ENCODE data around the gene EFNA3.

Gene EFNA3

GRCh38 chr1:155048449-155049334, 29.9 kb upstream of the EFNA3 start:
- DNase-seq (ENCODE audit: low read depth in 3 of 3) = no peak

- DNase-seq (ENCODE audit: low read depth in 3 of 3) = no peak
Measured at GRCh38 chr1:155049651-155050559, 28.7 kb upstream of the EFNA3 start.

DNA sequence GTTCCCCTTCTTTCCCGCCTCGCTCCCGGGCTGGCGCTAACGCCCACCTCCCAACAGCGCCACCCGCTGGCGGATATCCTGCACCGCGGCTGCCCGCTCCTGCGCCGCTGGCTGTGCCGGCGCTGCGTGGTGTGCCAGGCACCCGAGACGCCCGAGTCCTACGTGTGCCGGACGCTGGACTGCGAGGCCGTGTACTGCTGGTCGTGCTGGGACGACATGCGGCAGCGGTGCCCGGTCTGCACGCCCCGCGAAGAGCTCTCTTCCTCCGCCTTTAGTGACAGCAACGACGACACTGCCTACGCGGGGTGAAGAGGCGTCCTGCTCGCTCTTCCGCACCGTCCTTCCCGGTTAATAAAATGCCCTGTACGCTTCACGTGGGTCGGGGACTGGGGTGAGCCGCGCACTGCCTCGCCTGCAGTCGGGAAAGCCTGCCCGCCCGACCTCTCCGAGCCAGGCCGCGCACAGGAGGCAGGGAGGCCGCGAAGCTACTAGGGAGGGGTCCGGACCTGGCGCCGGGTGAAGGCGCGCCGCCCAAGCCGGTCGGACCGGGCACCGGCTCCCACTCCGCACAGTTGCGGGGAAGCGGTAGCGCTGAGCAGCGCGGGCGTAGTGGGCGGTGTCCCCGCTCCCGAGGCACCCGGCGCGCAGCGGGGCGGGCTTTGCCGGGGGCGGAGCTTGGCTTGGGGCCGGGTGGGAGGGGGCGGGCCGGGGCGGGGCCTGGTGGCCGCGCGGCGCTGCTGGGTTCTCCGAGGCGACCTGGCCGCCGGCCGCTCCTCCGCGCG, 27.9 kb upstream of the EFNA3 start, which contains the start of gene ADAM15:
ADAM15 (plus strand) TSS at position 757 of the 782 bp plus-strand sequence. CDS start 71 bp downstream, outside the sequence.
- peak; percentile 57 to 71 (median 70) for DNase-seq (ENCODE audit: low read depth in 3 of 3)

DNA sequence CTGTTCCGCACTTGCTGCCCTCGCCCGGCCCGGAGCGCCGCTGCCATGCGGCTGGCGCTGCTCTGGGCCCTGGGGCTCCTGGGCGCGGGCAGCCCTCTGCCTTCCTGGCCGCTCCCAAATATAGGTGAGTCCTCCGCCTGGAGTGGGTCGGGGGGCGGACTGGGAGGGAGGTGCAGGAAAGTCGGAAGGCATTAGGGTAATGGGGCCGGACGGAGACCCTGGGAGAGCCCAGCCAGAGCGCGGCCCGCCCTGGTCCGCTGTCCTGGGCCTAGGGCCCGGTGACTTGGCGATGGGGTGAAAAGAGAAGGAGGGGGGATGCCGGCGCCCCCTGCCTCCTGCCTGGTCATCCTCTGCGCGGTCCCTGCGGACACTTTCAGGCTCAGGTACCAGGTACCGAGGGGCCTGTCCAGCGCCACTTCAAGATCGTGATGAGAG, 27.3 kb upstream of the EFNA3 start:
- DNase-seq (ENCODE audit: low read depth in 3 of 3) = no peak

DNA sequence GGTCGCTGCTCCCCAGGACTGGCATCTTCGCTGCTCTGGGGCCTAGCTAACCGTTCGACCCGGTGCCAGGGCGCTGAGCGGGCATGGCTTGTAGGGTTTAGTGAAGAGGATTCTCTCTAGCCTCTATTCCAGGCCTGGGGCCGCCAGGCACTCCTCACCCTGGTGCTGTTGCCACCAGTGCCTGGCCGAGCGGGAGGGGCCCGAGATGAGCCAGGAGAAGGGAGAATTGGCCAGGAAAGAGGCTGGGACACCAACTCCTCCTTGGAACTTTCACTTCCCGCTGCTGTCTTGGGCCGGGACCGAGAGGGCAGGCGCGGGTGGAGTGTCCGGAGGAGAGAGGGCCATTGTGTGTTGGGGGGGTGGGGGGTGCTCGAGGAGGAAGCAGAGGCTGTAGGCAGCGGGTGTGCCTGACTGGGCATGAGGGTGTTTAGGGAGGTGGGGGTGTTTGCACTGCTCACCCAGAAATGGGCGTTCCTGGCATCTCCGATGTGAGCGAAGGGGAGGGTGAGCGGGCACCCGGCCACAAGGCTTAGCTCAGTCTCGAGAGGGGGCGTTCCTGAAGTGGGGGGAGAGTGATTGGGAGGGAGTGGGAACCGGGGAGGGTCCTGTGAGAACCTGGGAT, 26.7 kb upstream of the EFNA3 start:
- DNase-seq (ENCODE audit: low read depth in 3 of 3) = peak in 2 of 3 experiments; percentile 20 to 34

GRCh38 chr1:155052439-155053395, 25.9 kb upstream of the EFNA3 start:
- no peak for DNase-seq (ENCODE audit: low read depth in 3 of 3)

DNA sequence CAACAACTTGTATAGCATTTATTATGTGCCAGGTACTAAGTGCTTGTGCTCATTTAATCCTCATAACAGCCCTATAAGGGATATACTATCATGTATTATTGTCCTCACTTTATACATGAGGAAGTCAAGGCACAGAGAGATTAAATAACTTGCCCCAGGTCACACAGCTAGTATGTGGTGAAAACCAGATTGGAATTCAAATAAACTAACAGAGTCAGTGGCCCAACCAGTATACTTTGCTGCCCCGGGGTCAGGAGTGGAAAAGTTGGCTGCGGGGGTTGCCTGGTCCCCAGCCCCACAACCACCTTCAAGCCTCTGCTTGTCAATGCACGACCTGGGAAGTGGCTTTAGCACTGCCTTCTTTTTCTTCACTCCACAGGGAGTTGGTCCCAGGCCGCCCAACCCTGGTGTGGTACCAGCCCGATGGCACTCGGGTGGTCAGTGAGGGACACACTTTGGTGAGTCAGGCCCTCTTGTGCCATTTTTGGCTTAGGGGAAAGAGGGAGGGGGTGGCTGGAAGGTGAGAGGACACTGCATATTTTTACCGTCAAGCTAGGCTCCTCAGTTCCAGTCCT, 25.0 kb upstream of the EFNA3 start:
- DNase-seq (ENCODE audit: low read depth in 3 of 3) = no peak

DNA sequence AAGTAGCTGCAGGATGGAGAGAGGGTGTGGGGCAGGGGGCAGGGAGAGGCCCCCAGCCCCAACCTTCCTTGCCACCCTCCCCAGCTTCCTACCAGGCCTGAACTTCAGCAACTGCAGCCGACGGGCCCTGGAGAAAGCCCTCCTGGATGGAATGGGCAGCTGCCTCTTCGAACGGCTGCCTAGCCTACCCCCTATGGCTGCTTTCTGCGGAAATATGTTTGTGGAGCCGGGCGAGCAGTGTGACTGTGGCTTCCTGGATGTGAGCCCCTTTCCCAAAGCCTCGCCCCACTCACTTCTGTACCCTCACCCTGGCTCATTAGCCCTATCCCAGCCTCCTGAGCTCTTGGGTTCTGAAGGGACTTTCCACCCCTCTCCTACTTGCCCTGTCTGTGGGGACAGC, 21.5 kb upstream of the EFNA3 start:
- DNase-seq (ENCODE audit: low read depth in 3 of 3) = no peak

DNA sequence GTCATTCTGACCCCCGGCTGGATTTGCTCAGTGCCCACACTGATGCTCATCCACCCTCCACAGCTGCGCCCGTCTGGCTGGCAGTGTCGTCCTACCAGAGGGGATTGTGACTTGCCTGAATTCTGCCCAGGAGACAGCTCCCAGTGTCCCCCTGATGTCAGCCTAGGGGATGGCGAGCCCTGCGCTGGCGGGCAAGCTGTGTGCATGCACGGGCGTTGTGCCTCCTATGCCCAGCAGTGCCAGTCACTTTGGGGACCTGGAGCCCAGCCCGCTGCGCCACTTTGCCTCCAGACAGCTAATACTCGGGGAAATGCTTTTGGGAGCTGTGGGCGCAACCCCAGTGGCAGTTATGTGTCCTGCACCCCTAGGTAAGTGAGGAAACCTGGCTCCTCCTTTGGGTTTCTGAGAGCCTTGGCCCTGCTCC, 20.8 kb upstream of the EFNA3 start:
- no peak for DNase-seq (ENCODE audit: low read depth in 3 of 3)

GRCh38 chr1:155060736-155061135, 17.9 kb upstream of the EFNA3 start:
- DNase-seq (ENCODE audit: low read depth in 3 of 3) = no peak

- DNase-seq (ENCODE audit: low read depth in 3 of 3) = peak; percentile 87 to 96 (median 91)
Measured at GRCh38 chr1:155061381-155062150, 17.1 kb upstream of the EFNA3 start.

GRCh38 chr1:155062151-155062686, 16.4 kb upstream of the EFNA3 start:
- DNase-seq (ENCODE audit: low read depth in 3 of 3) = no peak

GRCh38 chr1:155062702-155063411, 15.8 kb upstream of the EFNA3 start:
- peak in 2 of 3 experiments; percentile 56 to 67 for DNase-seq (ENCODE audit: low read depth in 3 of 3)

GRCh38 chr1:155063550-155064110, 15.0 kb upstream of the EFNA3 start, which contains the start of gene EFNA4:
Gene EFNA4 (plus strand): TSS chr1:155063740. CDS start chr1:155063824, 84 bp downstream.
- peak; percentile 58 to 73 (median 69) for DNase-seq (ENCODE audit: low read depth in 3 of 3)

- no peak for DNase-seq (ENCODE audit: low read depth in 3 of 3)
Measured at GRCh38 chr1:155064111-155064831, 14.4 kb upstream of the EFNA3 start.

DNA sequence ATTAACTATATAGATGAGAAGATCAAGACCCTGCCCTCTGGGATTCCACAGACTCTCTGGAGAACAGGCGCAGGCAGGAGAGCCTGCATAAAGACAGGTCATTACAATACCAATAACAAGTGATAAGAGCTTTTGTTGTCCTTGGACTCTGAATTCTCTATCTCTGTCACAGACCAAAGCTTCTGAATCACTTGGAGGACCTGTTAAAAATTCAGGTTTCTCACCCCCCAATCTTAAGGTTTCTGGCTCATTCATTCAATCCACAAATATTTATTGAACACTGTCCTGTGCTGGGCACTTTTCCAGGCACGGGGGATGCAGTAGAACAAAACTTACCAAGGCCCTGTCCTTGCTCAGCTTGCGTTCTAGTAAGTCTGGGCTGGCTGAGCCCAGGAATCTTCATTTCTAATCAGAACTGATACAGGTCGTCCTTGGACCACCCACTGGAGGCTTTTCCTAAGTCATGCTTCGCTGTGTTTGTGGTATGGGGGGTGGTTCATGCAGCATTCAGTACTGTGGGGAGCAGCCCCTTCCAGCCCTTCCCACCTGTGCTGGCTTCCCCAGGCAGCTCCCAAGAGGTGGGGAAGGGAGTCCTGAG, 13.7 kb upstream of the EFNA3 start:
- no peak for DNase-seq (ENCODE audit: low read depth in 3 of 3)

Data from stimulated activated CD4-positive, alpha-beta T cell treated with anti-CD3 and anti-CD28 coated beads, TNF-alpha, amount 100 ng/mL, for 4 hours (primary cell).